Bone marrow (tissue), 2 donors: ENCODE measurements around the gene CCDC188.

Source experiments
- DNase-seq, 2 donors: peaks; one replicate each; lab custom pipeline; 2025; lab: John Stamatoyannopoulos, UW

The CCDC188 gene

GRCh38 chr22:20184501-20185165 lies 33.8 kb upstream of the CCDC188 start:
- DNase-seq: no peak

- DNase-seq: no peak
These were observed 33.0 kb upstream of the CCDC188 start for GRCh38 chr22:20183823-20184222.

- DNase-seq: no peak
These were observed 32.2 kb upstream of the CCDC188 start for GRCh38 chr22:20183101-20183500.

- no peak for DNase-seq
These were observed 31.5 kb upstream of the CCDC188 start for GRCh38 chr22:20182365-20182764.

- no peak for DNase-seq
These were observed 31.0 kb upstream of the CCDC188 start for GRCh38 chr22:20181884-20182236.

GRCh38 chr22:20181194-20181883 lies 30.5 kb upstream of the CCDC188 start:
- no peak for DNase-seq

GRCh38 chr22:20180640-20181039 lies 29.8 kb upstream of the CCDC188 start:
- no peak for DNase-seq

- no peak for DNase-seq
These were observed 29.4 kb upstream of the CCDC188 start for GRCh38 chr22:20180245-20180630.

- DNase-seq: no peak
These were observed 28.8 kb upstream of the CCDC188 start for GRCh38 chr22:20179455-20180244.

GRCh38 chr22:20178915-20179227 lies 28.0 kb upstream of the CCDC188 start:
- DNase-seq: no peak

GRCh38 chr22:20178075-20178914 lies 27.4 kb upstream of the CCDC188 start:
- no peak for DNase-seq

- DNase-seq: no peak
These were observed 26.5 kb upstream of the CCDC188 start for GRCh38 chr22:20177217-20177911.

GRCh38 chr22:20176421-20177085 lies 25.7 kb upstream of the CCDC188 start:
- DNase-seq: no peak

GRCh38 chr22:20175597-20175900 lies 24.7 kb upstream of the CCDC188 start:
- no peak for DNase-seq

GRCh38 chr22:20174785-20175596 lies 24.1 kb upstream of the CCDC188 start:
- no peak for DNase-seq

GRCh38 chr22:20173772-20174171 lies 22.9 kb upstream of the CCDC188 start:
- DNase-seq: no peak

- DNase-seq: no peak
These were observed 22.4 kb upstream of the CCDC188 start for GRCh38 chr22:20173246-20173645.

- no peak for DNase-seq
These were observed 21.3 kb upstream of the CCDC188 start for GRCh38 chr22:20172141-20172613.

GRCh38 chr22:20171288-20172140 lies 20.7 kb upstream of the CCDC188 start:
- DNase-seq: no peak
